Fibroblast of villous mesenchyme (primary cell): ENCODE results near the gene NTM. TPM values are rescaled to one million over a fixed set of nuclear protein-coding genes. Genes with fewer than 3 reads are reported as not detected.

Source experiments
- DNase-seq: peaks from one replicate; pipeline ENCODE4 v3.0.0-alpha.2; 2010; ENCODE audit warnings: low read depth
- H3K4me3 ChIP-seq: 2 replicates; pipeline ENCODE4 v1.5.1; 2011; ENCODE audit warnings: low read depth, mild to moderate bottlenecking, low read length
- CTCF ChIP-seq: IDR thresholded peaks from 2 replicates; pipeline ENCODE4 v1.5.1; 2012; ENCODE audit warnings: low read depth, mild to moderate bottlenecking, low read length; ENCODE audit not compliant: insufficient read depth
- total RNA-seq: library from RNA; depleted of rRNA; stranded (reverse); fragments of >200 nt; gene quantifications from 2 replicates; pipeline ENCODE4 v1.2.3, GENCODE V29; 2012

Gene NTM
- total RNA-seq, 1 donor = 7.3 TPM

GRCh38 chr11:132035766-132036165, 665.4 kb downstream of the NTM start:
- no peak for DNase-seq
- H3K4me3 ChIP-seq = no peak overlapping the region
- no peak for TF ChIP-seq CTCF

- TF ChIP-seq CTCF = no peak
- no peak overlapping the region for H3K4me3 ChIP-seq
- no peak for DNase-seq
Measured at GRCh38 chr11:132036220-132036619, 665.8 kb downstream of the NTM start.

DNA sequence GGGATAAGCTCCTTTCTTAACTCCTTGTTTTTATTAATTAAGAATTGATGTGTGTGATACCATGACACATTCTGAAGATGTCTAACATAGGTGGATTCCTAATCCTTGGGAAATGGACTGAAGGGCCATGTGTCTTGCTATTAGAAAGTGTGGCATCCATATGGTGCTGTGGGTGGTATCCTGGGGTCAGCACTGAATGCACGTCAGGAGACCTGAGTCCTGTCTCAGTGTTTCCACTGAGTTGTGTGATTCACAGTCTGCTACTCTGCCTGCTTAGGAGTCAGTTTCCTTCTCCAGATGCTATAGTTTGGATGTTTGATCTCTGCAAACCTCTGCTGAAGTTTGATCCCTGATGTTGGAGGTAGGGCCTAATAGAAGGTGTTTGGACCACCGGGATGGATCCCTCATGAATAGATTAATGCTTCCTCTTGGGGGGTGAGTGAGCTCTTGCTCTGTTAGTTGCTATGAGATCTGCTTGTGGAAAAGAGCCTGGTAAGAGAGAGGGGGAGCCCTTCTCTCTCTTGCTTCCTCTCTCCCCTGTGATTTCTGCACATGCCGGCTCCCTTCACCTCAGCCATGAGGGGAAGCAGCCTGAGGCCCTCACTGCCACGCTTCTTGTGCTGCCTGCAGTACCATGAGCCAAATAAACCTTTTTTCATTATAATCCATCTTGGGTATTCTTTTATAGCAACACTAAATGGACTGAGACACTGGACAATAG, 666.5 kb downstream of the NTM start:
- DNase-seq = no peak
- H3K4me3 ChIP-seq = no peak overlapping the region
- no peak for TF ChIP-seq CTCF

DNA sequence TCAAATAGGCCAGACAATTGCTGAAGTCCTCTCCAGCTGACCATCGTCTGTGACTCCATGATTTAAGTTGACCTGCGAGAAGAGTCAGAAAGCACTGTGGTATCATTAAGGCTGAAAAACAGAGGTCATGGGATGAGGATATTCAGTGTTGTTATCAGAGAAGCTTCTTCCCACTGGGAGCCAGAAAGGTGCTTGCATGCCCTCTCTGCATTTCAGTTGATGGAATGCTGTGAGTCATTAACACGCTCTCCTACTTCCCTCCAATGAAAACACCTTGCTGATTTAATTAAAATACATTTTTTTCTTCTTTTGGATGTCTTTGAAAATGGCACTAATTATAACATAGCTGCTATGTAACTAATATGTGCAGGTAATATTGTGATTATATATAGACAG, 667.0 kb downstream of the NTM start:
- TF ChIP-seq CTCF = no peak
- no peak overlapping the region for H3K4me3 ChIP-seq
- DNase-seq = no peak

GRCh38 chr11:132037956-132038355, 667.5 kb downstream of the NTM start:
- H3K4me3 ChIP-seq = no peak overlapping the region
- no peak for TF ChIP-seq CTCF
- DNase-seq = no peak

GRCh38 chr11:132039521-132039920, 669.1 kb downstream of the NTM start:
- no peak overlapping the region for H3K4me3 ChIP-seq
- no peak for TF ChIP-seq CTCF
- DNase-seq = no peak

DNA sequence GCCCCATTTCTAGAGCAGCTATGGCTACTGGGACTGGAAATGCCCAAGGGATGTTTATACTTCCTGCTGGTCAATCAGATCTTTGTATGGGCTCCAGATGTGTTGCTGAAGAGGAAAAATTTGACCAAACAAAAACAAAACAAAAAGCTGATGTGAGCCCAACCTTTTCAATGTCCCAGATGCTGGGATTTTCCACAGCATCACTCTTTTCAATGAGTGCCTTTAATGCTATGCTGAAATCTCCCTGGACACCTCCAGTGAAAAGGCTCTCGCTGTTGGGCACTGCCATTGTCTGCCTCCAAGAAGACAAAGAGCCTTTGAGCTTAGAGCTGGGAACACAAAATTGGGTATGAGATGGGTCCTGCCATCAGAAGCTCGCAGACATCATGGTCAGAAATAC, 671.9 kb downstream of the NTM start:
- no peak for TF ChIP-seq CTCF
- H3K4me3 ChIP-seq = no peak overlapping the region
- DNase-seq = peak; percentile 11
